Activated CD4-positive, alpha-beta T cell treated with anti-CD3 and anti-CD28 coated beads, Interleukin-2, amount 50 U/mL, for 1 hour (primary cell): ENCODE results near the gene SLC6A3.

Experiments
- DNase-seq: peaks from one replicate; pipeline ENCODE4 v3.0.0-alpha.2; 2020

SLC6A3 gene

DNA sequence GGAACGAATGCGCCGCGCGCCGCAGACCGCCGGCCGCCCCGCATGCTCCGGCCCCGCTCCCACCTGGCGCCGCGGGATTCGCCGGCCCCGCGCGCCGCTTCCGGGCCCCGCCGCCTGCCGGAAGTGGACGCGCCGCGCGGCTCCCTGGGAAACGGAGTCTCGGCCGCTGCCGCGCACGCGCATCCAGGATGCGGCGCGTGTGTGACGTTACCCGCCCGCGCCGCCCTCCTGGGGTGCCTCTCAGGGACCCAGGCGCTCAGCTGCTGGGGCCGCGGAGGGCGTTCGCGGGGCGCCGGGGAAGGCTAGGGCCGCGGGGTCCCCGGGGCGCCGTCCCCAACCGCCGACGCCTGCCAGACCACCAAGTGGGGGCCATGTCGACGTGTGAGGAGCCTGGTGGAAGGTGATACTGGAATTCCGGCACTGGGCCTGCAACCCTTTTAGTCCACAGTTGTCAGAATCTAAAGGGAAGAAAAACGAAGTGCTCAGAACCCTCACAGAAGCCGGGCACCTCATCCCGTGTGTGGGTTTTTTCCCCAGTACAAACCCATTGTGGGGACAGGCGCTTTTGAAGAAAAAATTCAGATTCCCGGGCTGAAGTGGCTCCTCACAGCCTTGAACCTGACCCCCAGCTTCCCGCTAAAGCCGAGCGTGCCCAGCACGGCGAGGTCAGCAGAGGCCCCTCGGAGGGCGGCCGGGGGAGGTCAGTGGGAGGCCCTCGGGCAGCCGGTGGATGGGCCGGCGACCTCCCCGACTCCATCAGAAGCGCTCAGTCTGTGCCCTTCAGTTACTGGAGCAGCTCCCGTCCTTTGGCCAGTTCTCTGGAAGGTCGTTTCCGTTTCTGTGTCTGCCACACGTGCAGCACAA, 100.0 kb downstream of the SLC6A3 start, which contains the start of gene CLPTM1L:
Gene CLPTM1L (minus strand): TSS at position 125 of the 864 bp plus-strand sequence. CDS start 258 bp downstream, outside the sequence.
- peak; percentile 85 for DNase-seq

DNA sequence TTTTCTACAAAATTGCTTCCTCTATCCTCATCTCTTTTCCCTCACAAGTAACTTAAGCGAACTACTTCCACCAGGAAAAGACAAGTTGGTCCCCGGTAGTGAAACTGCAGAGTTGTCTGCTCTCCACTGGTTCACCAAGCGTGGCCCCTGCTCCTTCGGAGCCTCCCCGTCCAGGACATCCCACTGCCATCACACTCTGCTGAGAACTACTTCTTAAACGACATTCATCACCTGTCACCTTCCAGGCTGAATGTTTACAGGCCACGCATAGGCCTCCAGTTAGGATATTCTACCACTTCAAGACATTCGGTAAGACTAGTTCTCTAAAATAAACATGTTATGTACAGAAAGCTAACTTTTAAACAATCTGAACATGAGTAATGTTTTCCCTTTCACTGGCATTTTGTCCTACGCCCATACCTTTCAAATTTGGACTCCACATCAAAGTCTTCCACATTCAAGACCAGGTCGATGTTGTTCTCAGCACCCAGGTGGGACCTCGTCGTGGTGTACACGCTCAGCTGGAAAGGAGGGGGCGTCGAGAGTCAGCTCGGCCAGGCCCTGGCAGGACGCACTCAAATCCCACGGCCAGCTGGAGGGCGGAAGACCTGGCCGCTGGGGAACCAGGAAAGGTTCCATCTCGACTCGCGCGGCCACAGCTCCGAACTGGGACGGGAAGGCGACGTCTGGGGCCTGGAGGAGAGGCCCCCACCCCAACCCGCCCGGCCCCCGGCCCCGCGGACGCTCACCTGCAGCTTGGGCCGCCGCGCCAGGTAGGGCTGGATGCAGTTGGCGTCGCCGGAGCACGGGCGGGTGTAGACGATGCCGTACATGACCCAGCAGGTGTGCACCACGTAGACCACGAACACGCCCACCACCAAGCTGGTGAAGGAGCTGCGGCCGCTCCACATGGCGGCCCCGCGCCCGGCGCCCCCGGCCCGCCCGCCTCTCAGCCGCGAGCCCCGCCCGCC, 101.0 kb downstream of the SLC6A3 start:
- DNase-seq: peak; percentile 13

DNA sequence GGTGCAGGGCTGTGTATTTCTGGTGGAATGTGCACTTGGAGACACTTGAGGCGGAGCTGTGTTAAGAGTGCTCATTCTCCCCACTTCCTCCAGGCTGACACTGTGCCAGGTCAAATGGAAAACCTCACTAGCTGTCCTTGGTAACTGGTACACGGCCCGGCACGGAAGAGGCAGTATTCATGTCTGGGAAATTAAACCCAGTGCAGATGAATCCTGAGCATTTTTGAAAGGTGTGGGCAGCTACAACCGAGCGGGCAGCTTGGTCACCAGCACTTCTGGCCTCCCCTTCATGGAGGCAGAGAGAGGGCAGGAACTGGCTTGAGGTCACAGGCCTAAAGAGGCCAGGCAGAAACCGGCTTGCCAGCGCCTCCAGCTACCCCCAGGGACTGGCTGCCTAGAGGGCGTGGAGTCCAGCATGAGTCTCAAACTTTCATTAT, 101.9 kb downstream of the SLC6A3 start:
- no peak for DNase-seq
